CD4-positive, alpha-beta T cell treated with Interleukin-4 for 4 hours (primary cell): Measurements from ENCODE around the gene LYVE1.

Source experiments
- DNase-seq: peaks from one replicate; pipeline ENCODE4 v3.0.0-alpha.2; 2020

The LYVE1 gene

GRCh38 chr11:10591741-10592140, 23.3 kb upstream of the LYVE1 start:
- DNase-seq: no peak

- no peak for DNase-seq
These were observed 21.9 kb upstream of the LYVE1 start for GRCh38 chr11:10590218-10590915.

DNA sequence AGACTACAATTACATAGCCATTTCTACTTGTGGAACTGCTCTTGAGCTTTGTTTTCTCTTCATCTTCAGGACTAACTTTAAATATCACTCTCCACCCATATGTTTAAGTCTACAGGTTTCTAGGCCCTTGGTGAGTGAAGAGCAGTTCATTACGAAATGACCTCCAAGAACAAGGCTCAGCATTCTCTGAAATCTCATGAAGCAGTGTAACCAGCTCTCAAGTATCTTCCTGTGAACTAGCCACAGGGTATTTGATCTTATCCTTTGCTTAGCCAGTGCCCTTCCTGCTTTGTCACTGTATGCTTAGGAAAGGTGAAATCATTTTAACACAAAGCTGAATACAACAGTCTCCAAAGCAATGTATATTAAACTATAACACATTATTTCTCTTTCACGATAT, 20.4 kb upstream of the LYVE1 start:
- no peak for DNase-seq

DNA sequence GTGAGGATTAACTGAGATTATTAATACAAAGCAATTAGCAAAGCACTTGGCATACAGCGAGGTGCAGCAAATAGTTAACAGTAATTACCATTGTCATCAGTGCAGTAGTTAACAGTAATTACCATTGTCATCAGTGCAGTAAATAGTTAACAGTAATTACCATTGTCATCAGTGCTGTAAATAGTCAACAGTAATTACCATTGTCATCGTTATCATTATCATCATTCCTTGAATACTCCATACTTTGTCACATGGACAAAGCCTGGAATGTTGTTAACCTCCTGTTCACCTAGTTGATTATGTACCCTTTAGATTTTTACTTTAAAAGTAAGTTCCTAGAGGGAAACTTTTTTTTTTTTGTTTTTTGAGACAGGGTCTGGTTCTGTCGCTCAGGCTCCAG, 19.5 kb upstream of the LYVE1 start:
- DNase-seq: no peak

DNA sequence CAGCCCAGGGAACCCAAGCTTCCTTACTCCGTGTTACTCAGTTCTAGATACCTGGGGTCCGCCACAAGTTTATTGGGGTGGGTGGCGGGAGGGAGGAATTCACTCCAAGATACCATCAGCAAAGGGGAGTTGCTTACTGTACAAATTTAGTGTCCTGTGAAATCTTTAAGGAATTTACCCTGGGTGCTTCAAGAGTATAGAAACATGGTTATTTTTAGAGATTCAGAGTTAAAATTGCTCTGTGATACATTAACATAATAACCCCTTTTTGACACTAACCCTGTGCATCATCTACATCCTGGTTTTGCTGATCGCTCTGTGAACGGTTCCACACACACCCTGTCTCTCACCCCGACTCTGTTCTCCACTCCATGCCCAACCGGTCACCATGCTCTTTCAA, 18.9 kb upstream of the LYVE1 start:
- DNase-seq: no peak

- no peak for DNase-seq
These were observed 15.6 kb upstream of the LYVE1 start for GRCh38 chr11:10584071-10584501.

GRCh38 chr11:10581481-10582019, 13.1 kb upstream of the LYVE1 start:
- peak; percentile 24 for DNase-seq

- no peak for DNase-seq
These were observed 12.2 kb upstream of the LYVE1 start for GRCh38 chr11:10580623-10581022.

DNA sequence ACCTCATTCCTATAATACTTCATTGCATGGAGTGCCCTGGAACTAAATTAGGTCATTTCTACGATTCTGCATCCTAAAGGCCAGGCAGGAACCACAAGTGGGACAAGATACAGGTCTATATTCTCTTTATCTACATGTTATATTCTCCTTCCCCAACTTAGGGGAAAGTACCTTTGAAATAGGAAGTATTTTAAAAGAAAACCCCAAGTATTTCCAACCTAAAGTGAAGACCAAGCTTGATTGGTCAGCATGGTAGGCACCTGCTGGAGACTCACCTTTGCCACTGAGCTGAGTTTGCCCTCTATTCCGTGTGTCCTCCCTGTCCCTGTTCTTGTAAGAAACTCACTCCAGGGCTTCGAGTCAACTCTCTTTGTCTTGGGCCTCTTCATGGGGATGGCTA, 11.2 kb upstream of the LYVE1 start:
- DNase-seq: no peak

DNA sequence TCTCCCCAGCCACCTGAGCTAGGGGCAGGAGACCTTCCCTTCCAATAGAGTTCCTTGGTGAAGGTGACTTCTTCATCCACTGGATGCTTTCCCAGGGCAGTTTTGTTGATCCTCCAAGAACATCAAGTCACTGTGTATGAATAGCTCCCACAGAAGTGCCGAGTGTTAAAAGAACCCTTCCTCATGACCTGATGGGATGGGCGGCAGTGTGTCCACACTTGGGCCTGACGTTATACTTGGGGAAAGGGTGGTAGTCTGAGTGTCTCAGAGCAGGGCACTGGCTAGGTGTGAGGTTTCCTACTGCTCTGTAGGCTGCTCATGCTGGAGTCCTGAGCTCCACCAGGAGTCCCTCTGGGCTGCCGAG, 7.6 kb upstream of the LYVE1 start:
- no peak for DNase-seq

GRCh38 chr11:10575346-10576034, 7.0 kb upstream of the LYVE1 start:
- no peak for DNase-seq

DNA sequence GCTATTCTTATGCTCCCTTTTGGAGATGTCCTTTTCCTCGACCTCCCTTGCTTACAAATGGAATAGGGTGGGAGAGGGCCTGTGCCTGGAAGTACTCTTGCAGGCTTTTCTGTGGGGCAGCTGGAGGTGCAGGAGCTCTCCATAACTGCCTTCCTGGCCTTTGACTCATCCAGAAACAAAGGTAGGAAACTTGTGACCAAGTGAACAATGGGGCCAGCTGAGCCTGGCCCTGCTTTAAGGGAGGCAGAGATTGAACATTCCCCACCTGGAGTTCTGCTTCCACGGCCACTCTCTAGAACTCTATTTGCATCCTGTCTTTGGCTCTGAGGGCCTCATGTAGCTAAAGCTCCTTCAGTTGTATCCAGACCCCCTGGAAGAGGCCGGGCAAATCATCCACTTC, 5.1 kb upstream of the LYVE1 start:
- DNase-seq: no peak

DNA sequence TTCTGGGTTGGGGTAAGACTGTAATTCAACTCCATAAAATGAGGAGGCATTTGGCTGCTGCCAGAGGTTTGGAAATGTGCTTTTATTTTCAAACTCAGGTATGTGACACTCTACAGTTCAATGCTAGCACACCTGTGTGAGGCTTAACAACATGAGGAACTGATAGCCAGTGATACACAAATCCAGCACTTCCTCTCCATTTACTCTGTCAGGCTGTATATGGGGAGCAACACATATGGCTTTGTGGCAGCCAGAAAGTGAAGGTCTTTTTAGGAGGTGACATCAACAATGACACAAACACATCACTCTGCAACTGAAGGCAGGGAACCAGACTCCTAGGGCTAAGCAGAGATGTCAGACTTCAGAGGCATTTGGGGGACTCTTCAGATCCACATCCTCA, 4.6 kb upstream of the LYVE1 start:
- DNase-seq: no peak

DNA sequence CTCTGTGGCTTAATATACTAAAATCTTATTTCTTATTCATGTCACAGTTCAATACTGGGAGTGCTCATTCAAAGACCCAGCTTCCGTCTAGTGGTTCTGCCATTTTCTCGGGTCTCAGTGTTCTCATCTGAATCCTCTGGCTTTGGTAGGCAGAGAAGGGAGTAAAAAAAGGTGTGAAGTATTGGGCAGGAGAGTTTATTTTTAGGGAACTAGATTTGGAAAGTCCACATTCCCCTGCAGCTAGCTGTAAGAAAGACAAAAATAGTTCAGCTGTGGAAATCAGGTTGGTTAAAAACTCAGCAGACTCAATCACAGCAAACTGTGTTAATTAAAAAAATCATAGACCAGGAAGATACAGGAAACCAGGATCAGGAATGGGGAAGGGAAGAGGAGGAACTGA, 4.1 kb upstream of the LYVE1 start:
- no peak for DNase-seq

DNA sequence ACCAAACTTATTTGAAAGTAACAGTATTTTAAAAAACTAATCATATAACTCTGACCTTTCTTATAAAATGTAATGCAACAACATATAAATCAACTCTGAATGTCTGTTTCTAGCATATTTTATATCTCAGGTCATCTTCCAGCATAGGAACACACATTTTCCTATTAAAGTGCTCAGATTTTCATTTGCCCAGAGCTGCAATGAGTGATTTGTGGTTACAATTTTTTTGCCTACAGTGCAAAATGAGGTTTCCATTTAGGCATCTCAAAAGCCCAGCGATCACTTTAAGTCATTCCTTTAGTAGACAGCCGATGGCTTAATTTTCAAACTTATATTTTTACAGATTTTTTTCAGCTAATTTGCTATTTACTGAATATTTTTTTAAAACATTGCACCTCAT, 1.0 kb downstream of the LYVE1 start:
- DNase-seq: no peak

DNA sequence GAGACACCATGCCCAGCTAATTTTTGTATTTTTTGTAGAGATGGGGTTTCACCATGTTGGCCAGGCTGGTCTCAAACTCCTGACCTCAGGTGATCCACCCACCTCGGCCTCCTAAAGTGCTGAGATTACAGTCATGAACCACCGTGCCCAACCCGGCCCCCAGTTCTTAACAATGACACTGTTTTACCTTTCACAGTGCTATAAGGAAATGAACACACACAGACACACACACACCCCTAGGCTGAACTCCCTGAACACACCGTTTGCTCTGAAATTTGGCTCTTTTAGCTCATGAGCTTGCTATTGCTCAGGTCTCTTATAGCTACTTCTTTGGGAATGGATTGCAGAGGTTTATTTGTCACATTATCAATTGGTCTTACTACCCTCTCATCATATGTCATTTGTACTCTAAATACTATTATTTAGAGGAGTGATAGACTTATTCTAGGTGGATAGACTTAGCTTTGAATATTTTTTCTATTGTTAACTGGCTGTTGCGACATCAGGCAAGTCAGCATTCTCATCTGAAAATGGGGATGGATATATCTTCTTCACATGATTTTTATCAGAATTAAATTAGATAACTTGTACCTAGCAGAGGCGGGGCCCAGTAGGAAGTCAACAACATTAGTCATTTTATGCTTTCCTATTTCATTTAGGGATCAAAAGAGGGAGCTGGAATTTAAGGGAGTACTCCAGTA, 2.1 kb downstream of the LYVE1 start:
- no peak for DNase-seq

DNA sequence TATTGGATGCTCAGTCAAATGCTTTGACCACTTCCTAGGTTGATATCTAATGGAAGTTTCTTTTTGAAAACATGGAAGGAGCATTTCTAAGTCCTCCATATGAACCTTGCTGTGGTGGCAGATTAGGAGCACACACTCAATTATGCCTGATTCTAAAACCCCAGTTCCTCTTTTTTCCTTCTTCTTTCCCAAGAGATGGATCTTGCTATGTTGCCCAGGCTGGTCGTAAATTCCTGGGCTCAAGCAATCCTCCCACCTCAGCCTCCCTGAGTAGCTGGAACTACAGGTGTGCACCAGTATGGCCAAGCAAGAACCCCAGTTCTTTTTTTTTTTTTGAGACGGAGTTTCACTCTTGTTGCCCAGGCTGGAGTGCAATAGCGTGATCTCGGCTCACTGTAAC, 3.0 kb downstream of the LYVE1 start:
- DNase-seq: no peak

DNA sequence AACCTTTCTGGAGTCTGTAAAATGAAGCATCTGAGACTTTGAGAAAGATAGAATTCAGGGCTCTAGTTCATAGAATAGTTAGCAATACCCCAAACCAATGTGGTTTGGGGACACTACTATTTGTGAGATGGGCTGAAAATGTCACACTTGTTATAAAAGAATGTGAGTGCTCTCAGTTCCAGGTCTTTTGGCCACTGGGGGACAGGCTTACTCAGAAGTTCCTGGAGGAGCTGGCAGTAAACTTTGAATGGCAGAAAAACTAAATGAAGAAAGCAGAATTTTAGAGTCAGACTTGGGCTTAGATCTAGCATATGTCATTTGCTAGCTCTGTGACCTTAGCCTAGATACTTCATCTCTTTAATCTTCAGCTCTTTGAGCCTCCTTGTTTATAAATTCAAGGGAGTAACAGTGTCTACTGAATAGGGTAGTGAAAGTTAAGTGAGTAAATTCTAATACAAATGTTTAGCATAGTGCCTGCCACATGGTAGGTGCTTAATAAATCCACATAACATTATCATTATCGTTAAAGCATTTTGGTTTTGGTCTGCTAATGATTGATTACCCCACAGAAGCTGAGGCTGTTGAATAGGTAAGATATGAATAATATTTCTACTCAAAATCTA, 3.7 kb downstream of the LYVE1 start:
- no peak for DNase-seq

DNA sequence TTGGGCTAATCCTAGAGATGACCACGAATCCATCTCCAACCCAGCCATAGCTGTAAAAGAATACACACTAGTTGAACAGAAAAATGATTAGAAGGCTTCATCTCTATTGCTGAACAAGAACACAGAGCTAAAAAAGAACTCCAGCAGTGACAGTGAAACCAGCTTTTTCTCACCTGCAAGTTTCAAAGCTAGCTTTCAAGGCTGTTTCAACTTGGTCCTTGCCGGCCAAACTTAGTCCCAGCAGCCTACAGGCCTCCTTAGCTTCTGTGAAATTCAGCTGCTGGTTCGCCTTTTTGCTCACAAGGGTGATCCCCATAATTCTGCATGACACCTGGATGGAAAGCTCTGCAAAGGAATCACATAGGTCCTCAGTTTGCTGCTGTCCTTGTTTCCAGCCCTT, 4.4 kb downstream of the LYVE1 start:
- no peak for DNase-seq

DNA sequence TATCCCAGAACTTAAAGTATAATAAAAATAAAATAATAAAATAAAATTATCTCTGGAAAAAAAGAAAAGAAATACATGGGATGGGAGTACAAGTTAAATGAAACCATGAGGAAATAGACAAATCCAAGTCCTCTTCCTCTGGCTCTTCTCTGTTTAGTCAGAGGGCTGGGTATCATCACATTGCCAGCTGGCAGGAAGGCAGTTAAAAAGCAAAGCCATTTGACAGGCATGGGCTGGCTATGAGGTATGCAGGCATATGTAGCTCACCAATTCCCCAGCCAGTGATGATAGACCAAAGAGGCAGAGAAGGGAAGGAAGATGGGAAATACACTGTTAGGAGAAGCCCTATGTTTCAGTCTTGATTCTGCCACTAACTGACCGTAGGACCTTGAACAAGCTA, 6.5 kb downstream of the LYVE1 start:
- no peak for DNase-seq

DNA sequence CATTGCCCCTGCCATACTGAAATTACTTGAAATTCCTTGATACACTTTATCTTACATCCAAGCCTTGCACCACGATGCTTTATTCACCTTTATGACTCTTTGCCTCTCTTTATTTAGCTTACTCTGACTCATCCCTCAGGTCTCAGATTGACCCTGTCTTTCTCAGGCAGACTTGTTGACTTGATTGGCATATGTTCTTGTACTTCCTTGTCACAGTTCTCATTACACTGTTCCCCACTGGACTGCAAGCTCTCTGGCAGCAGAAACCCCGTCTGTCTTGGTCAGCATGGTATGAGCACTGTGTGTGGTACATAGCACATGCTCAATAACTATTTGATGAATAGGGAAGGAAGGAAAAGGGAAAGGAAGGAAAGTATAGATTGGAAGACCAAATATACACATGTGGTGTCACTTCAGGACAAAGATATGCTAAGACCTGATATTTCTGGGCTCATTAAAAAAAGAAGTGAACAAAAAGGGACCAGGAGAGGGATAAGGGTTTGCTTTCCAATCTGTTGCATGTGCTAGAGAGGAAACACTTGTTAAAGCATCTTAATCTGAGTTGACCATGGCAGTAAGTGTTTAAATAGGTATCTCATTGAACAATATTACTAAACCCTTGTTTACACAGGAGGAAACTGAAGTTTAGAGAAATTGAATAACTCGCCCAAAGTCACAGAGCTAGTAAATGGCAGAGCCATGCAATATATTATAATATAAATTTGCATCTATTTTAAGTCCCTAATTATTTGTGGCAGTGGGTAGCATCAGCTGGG, 7.2 kb downstream of the LYVE1 start:
- DNase-seq: no peak

- DNase-seq: no peak
These were observed 10.2 kb downstream of the LYVE1 start for GRCh38 chr11:10558288-10558687.

GRCh38 chr11:10556590-10556989, 11.9 kb downstream of the LYVE1 start:
- DNase-seq: no peak
